ENCODE data around the gene GPR34.
"Not testable (repeated sequence)": the region's sequence is repeated elsewhere in the genome, so short reads cannot be mapped to it uniquely, and the experiment has no call there.

DNA sequence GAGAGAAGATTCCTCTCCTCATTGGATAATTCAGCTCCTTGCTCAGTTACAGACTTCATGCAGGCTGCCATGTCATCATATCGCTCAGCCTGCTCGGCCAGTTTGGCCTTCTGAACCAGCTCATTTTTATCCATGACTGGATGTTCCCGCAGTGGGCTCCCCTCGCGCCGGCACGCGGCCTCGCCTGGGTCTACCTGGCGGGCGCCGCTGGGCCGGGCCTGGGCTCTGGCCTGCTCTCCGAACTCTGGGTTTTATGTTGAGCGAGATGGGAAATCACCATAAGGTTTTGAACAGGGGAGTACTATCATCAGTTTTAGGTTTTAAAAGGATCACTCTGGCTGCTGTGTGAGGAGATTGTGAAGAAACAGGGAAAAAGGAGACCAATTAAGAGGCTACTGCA lies 12.4 kb upstream of the GPR34 start:
- not testable (repeated sequence) for TF ChIP-seq CTCF (CRISPR knock-in tag; IDR thresholded peaks at IDR 0.05); TCF12 (IDR thresholded peaks at IDR 0.05); TCF12 (CRISPR knock-in tag; IDR thresholded peaks at IDR 0.05); ZNF335 (CRISPR knock-in tag; IDR thresholded peaks at IDR 0.05)
- TF ChIP-seq, protein P1, sequence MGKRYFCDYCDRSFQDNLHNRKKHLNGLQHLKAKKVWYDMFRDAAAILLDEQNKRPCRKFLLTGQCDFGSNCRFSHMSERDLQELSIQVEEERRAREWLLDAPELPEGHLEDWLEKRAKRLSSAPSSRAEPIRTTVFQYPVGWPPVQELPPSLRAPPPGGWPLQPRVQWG (CRISPR knock-in tag; IDR thresholded peaks at IDR 0.05; ENCODE audit: borderline replicate concordance, low read depth): not testable (repeated sequence)
- TF ChIP-seq, protein P2, sequence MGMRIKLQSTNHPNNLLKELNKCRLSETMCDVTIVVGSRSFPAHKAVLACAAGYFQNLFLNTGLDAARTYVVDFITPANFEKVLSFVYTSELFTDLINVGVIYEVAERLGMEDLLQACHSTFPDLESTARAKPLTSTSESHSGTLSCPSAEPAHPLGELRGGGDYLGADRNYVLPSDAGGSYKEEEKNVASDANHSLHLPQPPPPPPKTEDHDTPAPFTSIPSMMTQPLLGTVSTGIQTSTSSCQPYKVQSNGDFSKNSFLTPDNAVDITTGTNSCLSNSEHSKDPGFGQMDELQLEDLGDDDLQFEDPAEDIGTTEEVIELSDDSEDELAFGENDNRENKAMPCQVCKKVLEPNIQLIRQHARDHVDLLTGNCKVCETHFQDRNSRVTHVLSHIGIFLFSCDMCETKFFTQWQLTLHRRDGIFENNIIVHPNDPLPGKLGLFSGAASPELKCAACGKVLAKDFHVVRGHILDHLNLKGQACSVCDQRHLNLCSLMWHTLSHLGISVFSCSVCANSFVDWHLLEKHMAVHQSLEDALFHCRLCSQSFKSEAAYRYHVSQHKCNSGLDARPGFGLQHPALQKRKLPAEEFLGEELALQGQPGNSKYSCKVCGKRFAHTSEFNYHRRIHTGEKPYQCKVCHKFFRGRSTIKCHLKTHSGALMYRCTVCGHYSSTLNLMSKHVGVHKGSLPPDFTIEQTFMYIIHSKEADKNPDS (CRISPR knock-in tag; IDR thresholded peaks at IDR 0.05): not testable (repeated sequence)

All from HepG2 (cell line).